HG03439 (cell line): ENCODE measurements around the gene ENTPD6.

Experiments
- ATAC-seq: cut with Tn5 transposase; IDR thresholded peaks from one replicate; pipeline ENCODE4 v1.9.1; 2021; ENCODE audit warnings: mild to moderate bottlenecking, moderate library complexity; ENCODE audit not compliant: unreplicated experiment

ENTPD6 gene

DNA sequence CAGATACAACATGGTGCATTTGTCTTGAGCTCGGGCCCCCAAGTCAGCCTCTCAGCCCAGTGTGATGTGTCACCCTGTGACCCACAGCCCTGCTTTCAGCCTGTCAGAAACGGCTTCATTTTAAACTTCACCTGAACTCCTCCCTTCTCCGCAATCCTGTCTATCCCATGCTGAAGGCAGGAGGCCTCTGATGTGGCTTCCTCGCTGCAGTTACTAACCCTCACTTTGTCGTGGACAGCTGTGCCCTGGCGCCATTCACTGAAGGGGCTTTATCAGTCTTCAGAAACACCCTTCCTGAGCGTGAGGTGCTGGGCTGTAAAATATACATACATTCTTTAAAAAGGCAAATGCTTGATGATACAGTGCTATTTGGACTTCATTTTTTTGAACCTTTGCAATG, 7.9 kb upstream of the ENTPD6 start:
- no peak for ATAC-seq

DNA sequence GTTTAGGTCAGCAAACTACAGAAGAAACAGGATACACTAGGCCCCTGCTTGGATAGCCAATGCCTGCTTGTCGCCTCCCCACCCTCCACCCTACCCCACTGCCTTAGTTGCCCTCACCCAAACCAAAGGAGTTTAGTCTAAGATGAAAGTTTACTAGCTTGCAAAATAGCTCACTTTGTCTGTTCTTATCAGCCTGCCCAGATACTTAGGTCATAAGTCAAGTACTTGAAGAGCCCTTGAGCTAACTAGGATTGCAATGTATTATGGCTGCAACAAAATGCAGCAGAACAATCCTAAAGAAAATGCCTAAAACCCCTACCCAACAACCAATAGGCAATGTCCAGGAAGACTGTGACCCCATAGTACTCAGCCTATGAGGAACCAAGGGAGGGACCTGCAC, 7.3 kb upstream of the ENTPD6 start:
- ATAC-seq = no peak

GRCh38 chr20:25191051-25191450, 4.5 kb upstream of the ENTPD6 start:
- ATAC-seq = no peak

- ATAC-seq = no peak
These were observed 3.8 kb upstream of the ENTPD6 start for GRCh38 chr20:25191689-25192088.

DNA sequence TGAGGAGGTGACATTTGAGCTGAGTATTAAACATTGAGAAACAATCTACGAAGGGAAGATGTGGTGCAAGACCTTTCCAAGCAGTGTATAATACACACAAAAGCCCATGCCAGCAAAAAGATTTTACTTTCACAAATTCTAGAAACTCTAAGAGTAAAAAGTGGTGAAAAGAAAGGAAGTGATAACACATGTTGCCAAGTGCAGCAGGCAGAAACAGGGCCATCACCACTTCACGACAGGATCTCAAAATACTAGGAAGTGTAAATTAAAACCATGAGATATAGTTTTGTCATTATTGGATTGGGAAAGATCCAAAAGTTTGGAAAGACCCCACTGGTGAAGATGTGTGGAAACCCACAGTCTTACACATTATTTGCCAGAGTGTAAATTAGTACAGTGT, 1.7 kb upstream of the ENTPD6 start:
- ATAC-seq = no peak

GRCh38 chr20:25194333-25194972, 1.1 kb upstream of the ENTPD6 start:
- ATAC-seq = no peak

- ATAC-seq = peak; percentile 25
These were observed 662 bp downstream of the ENTPD6 start for GRCh38 chr20:25195962-25196785.

- ATAC-seq = no peak
These were observed 1.2 kb downstream of the ENTPD6 start for GRCh38 chr20:25196786-25197120.

- no peak for ATAC-seq
These were observed 1.8 kb downstream of the ENTPD6 start for GRCh38 chr20:25197183-25197869.

DNA sequence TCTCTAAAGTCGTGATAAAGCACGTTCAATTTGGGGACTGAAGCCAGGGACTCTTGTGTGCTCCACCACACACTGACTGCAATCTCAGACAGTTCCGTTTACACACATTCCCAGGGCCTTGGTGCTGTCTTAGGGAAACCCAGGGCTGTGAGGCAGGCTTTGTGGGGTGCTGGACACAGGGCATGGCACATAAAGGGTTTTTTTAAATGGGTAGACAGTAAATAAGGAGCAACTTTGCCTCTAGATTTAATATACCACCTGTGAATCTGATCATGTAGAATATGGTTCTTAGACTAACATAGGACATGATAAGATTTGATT, 2.3 kb downstream of the ENTPD6 start:
- ATAC-seq = no peak

GRCh38 chr20:25198663-25199383, 3.3 kb downstream of the ENTPD6 start:
- ATAC-seq = no peak

DNA sequence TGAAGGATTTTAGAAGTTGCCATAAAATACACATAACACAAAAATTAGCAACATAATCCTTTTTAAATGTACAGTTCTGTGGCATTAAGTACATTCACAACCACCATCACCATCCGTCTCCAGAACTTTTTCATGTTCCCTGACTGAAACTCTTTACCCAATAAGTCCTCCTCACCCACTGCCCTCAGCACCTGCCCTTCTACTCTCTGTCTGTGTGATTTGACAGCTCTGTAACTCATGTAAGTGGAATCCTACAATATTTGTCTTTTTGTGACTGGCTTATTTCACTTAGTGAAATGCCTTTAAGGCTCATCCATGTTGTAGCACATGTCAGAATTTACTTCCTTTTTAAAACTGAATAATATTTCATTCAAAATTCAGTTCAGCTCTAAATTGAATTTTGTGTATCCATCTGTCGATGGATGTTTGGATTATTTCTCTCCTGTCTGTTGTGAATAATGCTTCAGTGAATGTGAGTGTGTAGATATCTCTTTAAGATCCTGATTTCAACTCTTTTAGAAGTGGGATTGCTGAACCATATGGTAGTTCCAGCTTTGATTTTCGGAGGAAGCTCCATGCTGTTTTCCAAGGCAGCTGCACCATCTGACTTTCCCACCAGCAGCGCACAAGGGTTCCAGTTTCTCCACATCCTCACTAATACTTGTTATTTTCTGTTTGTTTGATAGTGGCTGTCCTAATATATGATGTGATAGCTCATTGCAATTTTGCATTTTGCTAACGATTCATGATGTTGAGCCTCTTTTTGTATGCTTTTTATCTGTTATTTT, 4.2 kb downstream of the ENTPD6 start:
- ATAC-seq = no peak

DNA sequence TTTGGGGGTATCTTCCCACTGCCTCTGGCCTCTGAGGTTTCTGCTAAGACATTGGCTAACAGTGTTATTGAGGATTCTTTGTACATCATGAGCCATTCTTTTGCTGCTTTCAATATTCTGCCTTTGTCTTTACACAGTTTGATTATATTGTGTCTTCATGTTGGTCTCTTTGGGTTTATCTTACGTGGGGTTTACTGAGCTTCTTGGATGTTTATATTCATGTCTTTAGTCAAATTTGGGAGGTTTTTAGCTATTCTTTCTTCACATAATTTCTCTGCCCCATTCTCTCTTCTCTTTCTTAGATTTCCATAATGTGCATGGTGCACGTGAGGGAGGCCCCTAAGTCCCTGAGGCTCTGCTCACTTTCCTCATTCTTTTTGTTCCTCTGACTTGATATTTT, 7.6 kb downstream of the ENTPD6 start:
- no peak for ATAC-seq

GRCh38 chr20:25203871-25204320, 8.4 kb downstream of the ENTPD6 start:
- no peak for ATAC-seq

DNA sequence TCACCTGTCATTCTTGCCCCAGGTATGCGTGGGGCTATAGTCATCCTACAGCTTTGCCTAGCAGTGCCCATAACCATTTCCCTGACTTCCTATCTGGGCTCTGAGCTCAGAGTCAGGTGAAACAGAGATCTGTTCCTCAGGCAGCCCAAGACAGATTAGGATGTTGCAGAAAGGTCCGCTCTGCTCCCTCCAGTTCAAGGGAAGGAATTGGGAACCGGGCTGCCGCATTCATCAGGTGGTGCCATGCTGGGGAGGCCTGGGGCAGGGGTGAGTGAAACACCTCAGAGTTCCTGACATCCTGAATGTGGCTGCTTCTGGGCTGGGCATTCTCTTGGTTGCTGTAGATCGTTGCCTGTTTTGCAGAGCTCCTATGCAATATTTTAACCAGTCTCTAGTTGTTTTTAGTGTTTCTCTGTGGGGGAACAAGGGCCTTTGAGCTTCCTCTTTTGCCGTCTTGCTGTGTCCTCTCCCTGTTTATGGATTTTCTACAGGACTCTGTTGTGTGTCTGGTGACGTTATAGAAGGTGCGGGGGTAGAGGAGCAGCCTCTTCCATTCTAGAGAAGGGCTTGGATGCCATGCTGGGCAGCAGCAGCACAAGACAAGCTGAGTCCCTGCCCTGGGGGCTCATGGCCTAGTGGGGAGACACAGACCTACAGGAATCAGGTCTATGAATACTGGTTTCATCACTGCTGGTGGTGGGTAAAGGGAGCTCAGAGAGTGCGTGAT, 9.2 kb downstream of the ENTPD6 start:
- ATAC-seq = no peak

- ATAC-seq = no peak
These were observed 10.0 kb downstream of the ENTPD6 start for GRCh38 chr20:25205277-25206062.

DNA sequence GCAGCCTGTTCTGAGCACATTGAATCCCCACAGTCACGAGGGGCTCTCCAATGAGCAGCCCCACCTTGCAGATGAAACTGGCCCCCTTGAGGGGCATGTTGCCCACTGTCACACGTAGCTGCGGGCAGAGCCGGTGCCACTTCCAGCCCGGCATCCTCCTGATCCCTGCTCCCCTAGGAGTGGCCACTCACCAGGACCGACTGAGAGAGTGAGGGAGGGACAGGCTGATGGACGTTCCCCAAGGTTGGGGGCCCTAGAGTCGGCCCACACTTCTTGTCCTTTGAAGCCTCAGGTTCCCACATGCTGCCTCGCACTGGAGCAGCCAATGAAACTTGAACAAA, 10.5 kb downstream of the ENTPD6 start:
- ATAC-seq = no peak

GRCh38 chr20:25206548-25206947, 11.0 kb downstream of the ENTPD6 start:
- no peak for ATAC-seq

- no peak for ATAC-seq
These were observed 11.8 kb downstream of the ENTPD6 start for GRCh38 chr20:25207149-25207959.
